ENCODE measurements around the gene RASL10A. TPM values are rescaled to one million over a fixed set of nuclear protein-coding genes. Genes with fewer than 3 reads are reported as not detected.

Gene RASL10A
- total and polyA plus RNA-seq, 4 donors = 0.49 to 3.5 (median 3.0) TPM; not detected in 1

DNA sequence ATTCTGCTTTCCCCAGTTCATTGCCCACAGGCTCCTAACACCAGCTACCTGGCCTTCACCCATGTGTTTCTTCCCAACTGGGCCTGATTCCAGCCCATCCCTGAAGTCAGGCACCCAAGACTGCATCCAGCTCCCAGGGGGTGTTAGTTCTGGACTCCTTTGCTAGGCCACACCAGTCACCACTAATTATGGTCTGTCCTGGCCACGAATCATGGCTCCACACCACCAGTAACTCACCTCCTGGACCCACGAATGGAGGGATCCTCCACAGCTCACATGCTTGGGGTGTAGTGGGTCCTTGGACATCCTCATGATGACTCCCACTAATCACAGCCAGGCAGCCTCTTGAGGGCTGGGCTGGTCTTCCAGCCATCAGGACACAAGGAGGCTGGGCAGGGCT, 3.6 kb upstream of the RASL10A start:
- no peak overlapping the region for H3K4me3 ChIP-seq (ENCODE audit: low read length in 2 of 2)
- H3K27me3 ChIP-seq (ENCODE audit: control insufficient read depth in 1 of 2, insufficient read depth in 2 of 2, low read length in 1 of 2) = no peaks in the 10 kb centered on the region
- no peaks in the 10 kb centered on the region for H3K4me1 ChIP-seq (ENCODE audit: control insufficient read depth in 1 of 2, insufficient read depth in 2 of 2, low read length in 2 of 2)
- 62 to 64% methylated on average over 2 of the region's 2 CpGs for WGBS, 2 donors
- intact Hi-C loops (cut with DNase I) = no loop called here
- H3K36me3 ChIP-seq (ENCODE audit: control insufficient read depth in 1 of 2, insufficient read depth in 2 of 2, low read length in 1 of 2) = no peaks in the 10 kb centered on the region
- H3K9me3 ChIP-seq (ENCODE audit: control insufficient read depth, low read length) = no peaks in the 10 kb centered on the region
- ATAC-seq (ENCODE audit: low FRiP score) (no peak), DNase-seq (no peak)
- no peak overlapping the region for H3K27ac ChIP-seq (ENCODE audit: low read depth in 1 of 2, low read length in 2 of 2)

DNA sequence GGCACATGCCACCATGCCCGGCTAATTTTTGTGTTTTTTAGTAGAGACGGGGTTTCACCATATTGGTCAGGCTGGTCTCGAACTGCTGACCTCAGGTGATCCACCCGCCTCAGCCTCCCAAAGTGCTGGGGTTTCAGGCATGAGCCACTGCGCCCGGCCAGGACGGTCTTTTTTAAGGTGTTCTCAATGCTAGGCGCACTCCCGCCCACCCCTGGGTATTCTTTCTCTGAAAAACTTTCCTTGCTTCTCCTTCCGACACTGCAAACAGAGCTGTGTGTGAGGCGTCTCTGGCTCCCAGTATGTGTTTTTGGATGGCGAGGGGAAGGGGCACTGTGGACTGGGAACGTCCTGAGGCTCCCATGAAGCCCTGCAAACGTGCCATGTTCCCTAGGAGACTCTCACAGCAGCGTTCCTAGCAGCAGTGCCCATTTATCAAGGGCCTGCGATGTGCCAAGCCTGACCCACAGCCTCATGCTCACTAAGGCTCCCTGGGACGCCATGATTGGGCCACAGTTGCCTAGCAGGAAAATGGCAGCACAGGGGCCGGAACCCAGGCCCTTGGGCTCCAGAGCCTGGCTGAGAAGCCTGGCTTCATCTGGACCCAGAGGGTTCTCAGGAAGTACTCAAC, 2.4 kb upstream of the RASL10A start:
- intact Hi-C loops (cut with DNase I) = no loop called here
- H3K36me3 ChIP-seq (ENCODE audit: control insufficient read depth in 1 of 2, insufficient read depth in 2 of 2, low read length in 1 of 2) = no peaks in the 10 kb centered on the region
- H3K4me1 ChIP-seq (ENCODE audit: control insufficient read depth in 1 of 2, insufficient read depth in 2 of 2, low read length in 2 of 2) = no peaks in the 10 kb centered on the region
- no peak overlapping the region for H3K27ac ChIP-seq (ENCODE audit: low read depth in 1 of 2, low read length in 2 of 2)
- WGBS, 2 donors = 91 to 93% methylated on average over 18 of the region's 18 CpGs
- H3K9me3 ChIP-seq (ENCODE audit: control insufficient read depth, low read length) = no peaks in the 10 kb centered on the region
- DNase-seq = peak in 1 of 2 donors; percentile 50
- ATAC-seq (ENCODE audit: low FRiP score) = no peak
- no peak overlapping the region for H3K4me3 ChIP-seq (ENCODE audit: low read length in 2 of 2)
- H3K27me3 ChIP-seq (ENCODE audit: control insufficient read depth in 1 of 2, insufficient read depth in 2 of 2, low read length in 1 of 2) = no peaks in the 10 kb centered on the region

GRCh38 chr22:29316141-29316828, 788 bp upstream of the RASL10A start:
- intact Hi-C loops (cut with DNase I) = no loop called here
- Histone ChIP-seq H3K36me3 (ENCODE audit: control insufficient read depth in 1 of 2, insufficient read depth in 2 of 2, low read length in 1 of 2) (no peaks in the 10 kb centered on the region), H3K27me3 (ENCODE audit: control insufficient read depth in 1 of 2, insufficient read depth in 2 of 2, low read length in 1 of 2) (no peaks in the 10 kb centered on the region), H3K9me3 (ENCODE audit: control insufficient read depth, low read length) (no peaks in the 10 kb centered on the region), H3K4me1 (ENCODE audit: control insufficient read depth in 1 of 2, insufficient read depth in 2 of 2, low read length in 2 of 2) (no peaks in the 10 kb centered on the region), H3K27ac (ENCODE audit: low read depth in 1 of 2, low read length in 2 of 2) (no peak overlapping the region), H3K4me3 (ENCODE audit: low read length in 2 of 2) (no peak overlapping the region)
- no peak for ATAC-seq (ENCODE audit: low FRiP score)
- peak; percentile 30 to 64 for DNase-seq
- WGBS, 2 donors = 70 to 76% methylated on average over 18 of the region's 18 CpGs

GRCh38 chr22:29314537-29315285, 786 bp downstream of the RASL10A start:
- H3K4me3 ChIP-seq (ENCODE audit: low read length in 2 of 2) = no peak overlapping the region
- DNase-seq (peak; percentile 44 to 73), ATAC-seq (ENCODE audit: low FRiP score) (no peak)
- no peak overlapping the region for H3K27ac ChIP-seq (ENCODE audit: low read depth in 1 of 2, low read length in 2 of 2)
- H3K4me1 ChIP-seq (ENCODE audit: control insufficient read depth in 1 of 2, insufficient read depth in 2 of 2, low read length in 2 of 2) = no peaks in the 10 kb centered on the region
- H3K9me3 ChIP-seq (ENCODE audit: control insufficient read depth, low read length) = no peaks in the 10 kb centered on the region
- H3K36me3 ChIP-seq (ENCODE audit: control insufficient read depth in 1 of 2, insufficient read depth in 2 of 2, low read length in 1 of 2) = no peaks in the 10 kb centered on the region
- intact Hi-C loops (cut with DNase I) = loop anchor here in 1 of 2 donors (5.0 kb wide), 1 partner anchor 73 kb away; the partner anchor contains the start of gene AP1B1
- 3 to 4% methylated on average over 64 to 69 of the region's 69 CpGs for WGBS, 2 donors
- H3K27me3 ChIP-seq (ENCODE audit: control insufficient read depth in 1 of 2, insufficient read depth in 2 of 2, low read length in 1 of 2) = no peaks in the 10 kb centered on the region

GRCh38 chr22:29313576-29314466, 1.7 kb downstream of the RASL10A start:
- no peaks in the 10 kb centered on the region for H3K4me1 ChIP-seq (ENCODE audit: control insufficient read depth in 1 of 2, insufficient read depth in 2 of 2, low read length in 2 of 2)
- H3K4me3 ChIP-seq (ENCODE audit: low read length in 2 of 2) = no peak overlapping the region
- H3K9me3 ChIP-seq (ENCODE audit: control insufficient read depth, low read length) = no peaks in the 10 kb centered on the region
- H3K36me3 ChIP-seq (ENCODE audit: control insufficient read depth in 1 of 2, insufficient read depth in 2 of 2, low read length in 1 of 2) = no peaks in the 10 kb centered on the region
- intact Hi-C loops (cut with DNase I) = loop anchor here in 1 of 2 donors (2.0 to 5.0 kb wide), 2 partner anchors 29 to 73 kb away; partner anchors contain the start of gene AP1B1
- ATAC-seq (ENCODE audit: low FRiP score) (no peak), DNase-seq (peak; percentile 46 to 75)
- WGBS, 2 donors = 17 to 19% methylated on average over 51 of the region's 51 CpGs
- no peaks in the 10 kb centered on the region for H3K27me3 ChIP-seq (ENCODE audit: control insufficient read depth in 1 of 2, insufficient read depth in 2 of 2, low read length in 1 of 2)
- no peak overlapping the region for H3K27ac ChIP-seq (ENCODE audit: low read depth in 1 of 2, low read length in 2 of 2)

DNA sequence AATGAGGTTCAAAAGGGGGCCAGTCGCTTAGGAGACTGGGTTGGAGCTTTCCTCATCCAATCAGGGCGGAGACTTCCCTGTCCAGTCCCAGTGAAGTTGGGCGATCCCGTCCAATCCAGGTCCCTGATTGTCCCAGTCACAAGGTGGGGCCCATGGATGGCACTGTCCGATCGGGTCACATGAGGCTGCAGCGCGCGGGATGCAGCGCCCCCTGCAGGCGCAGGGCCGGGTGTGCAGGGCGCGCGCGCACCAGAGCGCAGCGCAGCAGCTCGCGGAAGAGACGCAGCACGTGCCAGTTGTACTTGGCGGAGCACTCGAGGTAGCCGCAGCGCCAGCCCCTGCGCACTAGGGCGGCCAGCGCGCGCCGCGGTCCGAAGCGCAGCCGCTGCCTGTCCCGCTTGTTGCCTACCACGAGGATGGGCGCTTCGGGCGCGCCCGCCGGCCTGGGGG, 2.3 kb downstream of the RASL10A start:
- H3K27ac ChIP-seq (ENCODE audit: low read depth in 1 of 2, low read length in 2 of 2) = no peak overlapping the region
- DNase-seq = peak; percentile 40 to 79
- no peak for ATAC-seq (ENCODE audit: low FRiP score)

DNA sequence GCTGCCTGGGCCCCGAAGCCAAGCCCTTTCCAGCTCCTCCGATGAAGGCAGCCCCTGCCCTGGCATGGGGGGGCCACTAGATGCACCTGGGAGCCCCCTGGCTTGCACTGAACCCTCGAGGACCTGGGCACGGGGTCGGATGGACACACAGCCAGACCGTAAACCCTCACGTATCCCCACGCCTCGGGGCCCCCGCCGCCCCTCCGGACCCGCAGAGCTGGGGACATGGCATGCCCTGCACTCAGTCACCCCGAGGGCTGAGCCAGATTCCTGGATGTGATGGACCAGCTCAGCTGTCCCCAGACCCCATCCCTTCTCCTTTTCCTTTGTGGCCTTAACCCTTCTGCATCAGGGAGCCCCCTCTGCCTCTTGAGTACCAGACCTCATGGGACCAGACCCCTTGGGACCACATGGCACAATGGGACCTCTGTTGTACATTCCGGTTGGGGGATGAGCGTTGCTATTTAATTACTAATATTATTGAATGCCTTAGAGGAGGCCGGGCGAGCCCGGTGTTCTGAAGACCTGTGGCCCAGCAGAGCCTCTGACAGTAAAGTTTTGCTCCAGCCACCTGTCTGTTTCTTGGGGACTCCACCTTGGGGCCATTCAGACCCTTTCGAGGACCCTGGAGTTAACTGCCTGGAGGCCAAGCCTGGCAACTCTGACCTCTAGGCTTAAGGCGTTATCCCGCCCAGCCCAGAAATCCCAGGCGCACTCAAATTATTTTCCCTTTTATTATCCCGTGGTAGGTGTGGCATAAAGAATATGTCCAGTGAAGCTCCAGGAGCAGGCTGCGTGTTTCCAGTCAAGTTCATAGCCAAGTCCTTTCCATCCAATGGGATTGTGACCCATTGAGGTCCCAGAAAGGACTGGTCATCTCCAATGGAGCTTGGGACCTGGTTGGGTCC, 3.0 kb downstream of the RASL10A start:
- 90 to 94% methylated on average over 17 to 25 of the region's 25 CpGs for WGBS, 2 donors

More for the DNA sequence above, 2.3 kb downstream of the RASL10A start:
- H3K9me3 ChIP-seq (ENCODE audit: control insufficient read depth, low read length) = no peaks in the 10 kb centered on the region
- intact Hi-C loops (cut with DNase I) = loop anchor here in 1 of 2 donors (2.0 to 5.0 kb wide), 2 partner anchors 30 to 74 kb away; partner anchors contain the start of gene AP1B1
- no peak overlapping the region for H3K4me3 ChIP-seq (ENCODE audit: low read length in 2 of 2)
- H3K4me1 ChIP-seq (ENCODE audit: control insufficient read depth in 1 of 2, insufficient read depth in 2 of 2, low read length in 2 of 2) = no peaks in the 10 kb centered on the region
- 10 to 13% methylated on average over 42 to 44 of the region's 44 CpGs for WGBS, 2 donors
- no peaks in the 10 kb centered on the region for H3K27me3 ChIP-seq (ENCODE audit: control insufficient read depth in 1 of 2, insufficient read depth in 2 of 2, low read length in 1 of 2)
- no peaks in the 10 kb centered on the region for H3K36me3 ChIP-seq (ENCODE audit: control insufficient read depth in 1 of 2, insufficient read depth in 2 of 2, low read length in 1 of 2)

More for the DNA sequence above, 3.0 kb downstream of the RASL10A start:
- ATAC-seq (ENCODE audit: low FRiP score) (no peak), DNase-seq (peak; percentile 54 to 80)
- Histone ChIP-seq H3K9me3 (ENCODE audit: control insufficient read depth, low read length) (no peaks in the 10 kb centered on the region), H3K4me1 (ENCODE audit: control insufficient read depth in 1 of 2, insufficient read depth in 2 of 2, low read length in 2 of 2) (no peaks in the 10 kb centered on the region), H3K27me3 (ENCODE audit: control insufficient read depth in 1 of 2, insufficient read depth in 2 of 2, low read length in 1 of 2) (no peaks in the 10 kb centered on the region), H3K27ac (ENCODE audit: low read depth in 1 of 2, low read length in 2 of 2) (no peak overlapping the region), H3K36me3 (ENCODE audit: control insufficient read depth in 1 of 2, insufficient read depth in 2 of 2, low read length in 1 of 2) (no peaks in the 10 kb centered on the region), H3K4me3 (ENCODE audit: low read length in 2 of 2) (no peak overlapping the region)
- intact Hi-C loops (cut with DNase I) = loop anchor here in 1 of 2 donors (2.0 to 5.0 kb wide), 2 partner anchors 30 to 75 kb away; partner anchors contain the start of gene AP1B1
